T-helper 1 cell (primary cell): ENCODE data around the gene ADI1.

Source experiments
- DNase-seq, 5 donors: peaks; one replicate each; pipeline ENCODE4 v3.0.0-alpha.2; 2012 to 2020

Gene ADI1

DNA sequence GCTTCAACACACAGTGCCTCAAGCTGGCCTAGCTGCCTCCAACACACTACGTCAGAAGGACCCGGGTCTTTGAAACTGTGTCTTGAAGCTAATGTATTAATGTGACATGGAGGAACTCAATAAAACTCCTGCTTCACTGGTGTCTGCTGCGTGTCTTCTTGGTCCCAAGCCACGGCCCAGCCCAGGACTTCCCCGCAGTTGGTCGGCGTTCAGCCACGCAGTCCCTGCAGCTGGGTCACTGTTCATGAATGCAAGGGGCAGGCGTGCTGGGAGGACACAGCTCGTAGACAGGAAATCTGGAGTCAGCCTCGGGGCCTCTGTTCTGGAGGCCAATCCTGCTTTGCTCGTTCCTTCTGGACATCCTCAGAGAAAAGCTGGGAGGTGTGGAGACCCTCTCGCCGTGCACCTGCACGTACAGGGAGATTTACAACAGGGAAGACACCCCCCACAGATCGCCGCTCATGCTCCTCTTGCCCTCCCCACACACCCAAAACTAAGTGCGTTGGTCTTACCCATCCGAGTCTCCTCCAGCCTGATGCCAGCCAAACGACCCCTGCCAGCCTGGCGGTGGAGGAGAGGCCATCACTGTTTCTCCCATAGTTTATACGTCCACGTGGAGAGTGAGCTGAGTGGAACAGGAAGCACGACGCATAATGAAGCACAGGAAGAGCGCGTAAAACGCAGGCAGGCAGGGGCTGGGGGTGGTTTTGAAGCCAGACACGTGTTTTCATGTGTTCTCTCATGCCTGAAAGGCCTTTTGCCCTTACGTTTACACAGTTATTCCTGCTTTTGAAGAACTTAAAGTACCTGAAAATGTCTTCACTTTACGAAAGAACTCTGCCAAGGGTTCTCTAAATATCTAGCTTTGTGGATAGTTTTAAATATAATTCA, 39.7 kb downstream of the ADI1 start:
- no peak for DNase-seq

DNA sequence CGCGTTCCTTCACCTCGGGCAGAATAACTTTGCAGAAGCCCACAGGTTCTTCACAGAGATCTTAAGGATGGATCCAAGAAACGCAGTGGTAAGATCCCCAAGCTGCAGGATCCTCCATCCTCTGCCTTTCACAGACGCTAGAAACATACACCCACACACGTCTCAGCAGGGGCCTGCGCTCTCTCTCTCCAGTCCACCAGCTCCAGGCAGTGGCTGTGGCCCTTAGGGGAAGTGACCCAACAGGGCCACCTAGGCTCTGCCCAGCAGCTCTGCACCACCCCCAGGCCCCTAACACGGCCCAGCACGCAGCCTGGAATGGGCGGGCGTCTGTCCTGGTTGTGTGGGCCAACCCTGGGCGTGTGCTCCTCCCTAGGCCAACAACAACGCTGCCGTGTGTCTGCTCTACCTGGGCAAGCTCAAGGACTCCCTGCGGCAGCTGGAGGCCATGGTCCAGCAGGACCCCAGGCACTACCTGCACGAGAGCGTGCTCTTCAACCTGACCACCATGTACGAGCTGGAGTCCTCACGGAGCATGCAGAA, 40.4 kb downstream of the ADI1 start:
- no peak for DNase-seq

DNA sequence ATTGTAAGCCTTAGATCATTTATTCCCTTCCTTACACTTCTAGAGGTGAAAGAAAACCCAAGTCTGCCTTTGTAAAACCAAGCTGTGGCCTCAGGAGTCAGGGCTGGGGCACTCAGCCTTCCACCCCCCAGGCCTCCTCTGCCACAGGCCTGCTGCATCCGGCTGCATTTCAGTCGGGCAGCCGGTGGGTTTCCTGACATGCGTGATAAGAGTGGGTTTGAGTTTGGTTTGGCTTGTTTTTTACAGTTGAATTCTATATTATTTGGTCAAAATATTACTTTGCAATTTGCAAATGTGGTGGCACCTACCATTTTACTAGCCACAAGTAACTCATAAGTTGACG, 42.4 kb downstream of the ADI1 start:
- DNase-seq: no peak

DNA sequence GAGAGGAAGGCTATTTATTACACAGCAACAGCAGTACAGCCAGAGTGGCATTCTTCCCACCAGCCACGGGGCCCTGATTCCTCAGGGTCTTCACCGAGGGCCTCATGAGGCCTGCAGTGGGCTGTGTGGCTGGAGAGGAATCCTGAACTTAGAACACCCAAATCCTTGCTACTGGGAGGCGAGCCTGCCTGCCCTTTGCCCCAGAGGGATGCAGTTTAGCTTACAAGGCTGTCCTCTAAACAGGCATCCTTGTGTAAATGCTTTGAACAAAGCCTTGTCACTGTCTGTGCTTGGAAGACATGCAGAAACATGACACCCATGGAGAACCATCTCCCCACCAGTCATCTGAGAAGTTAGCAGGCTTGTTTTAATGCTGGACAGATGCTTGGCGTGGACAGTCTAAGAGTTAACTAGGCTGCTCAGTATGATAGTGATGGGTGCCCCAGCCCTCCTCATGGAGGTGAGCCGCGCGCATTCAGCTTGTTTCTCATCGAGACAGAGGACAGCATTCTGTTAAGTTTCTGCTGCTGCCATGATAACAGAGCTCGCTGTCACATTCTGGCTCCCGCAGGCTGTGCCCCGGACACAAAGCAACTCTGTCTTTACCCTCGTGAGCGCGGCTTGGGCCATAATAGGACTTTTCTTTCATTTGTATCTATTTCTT, 42.9 kb downstream of the ADI1 start:
- no peak for DNase-seq

DNA sequence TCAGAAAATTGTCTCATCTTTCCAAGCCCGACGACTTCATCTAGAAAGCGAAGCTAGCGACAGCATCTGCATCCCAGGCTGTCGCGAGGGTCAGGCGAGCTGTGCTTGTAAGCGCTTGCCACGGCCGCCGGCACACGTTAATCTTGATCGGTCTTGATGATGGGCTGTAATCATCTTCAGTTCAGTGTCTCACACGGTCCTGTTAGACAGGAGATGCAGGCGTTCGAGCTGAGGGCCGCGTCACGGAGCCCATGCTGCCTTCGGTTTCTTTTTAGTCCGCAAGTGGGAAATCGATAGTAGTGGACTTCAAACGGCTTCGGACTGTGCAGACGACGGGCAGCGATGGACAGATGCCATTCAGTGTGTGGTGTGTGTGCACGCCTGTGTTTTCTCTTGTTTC, 43.6 kb downstream of the ADI1 start:
- DNase-seq: no peak

DNA sequence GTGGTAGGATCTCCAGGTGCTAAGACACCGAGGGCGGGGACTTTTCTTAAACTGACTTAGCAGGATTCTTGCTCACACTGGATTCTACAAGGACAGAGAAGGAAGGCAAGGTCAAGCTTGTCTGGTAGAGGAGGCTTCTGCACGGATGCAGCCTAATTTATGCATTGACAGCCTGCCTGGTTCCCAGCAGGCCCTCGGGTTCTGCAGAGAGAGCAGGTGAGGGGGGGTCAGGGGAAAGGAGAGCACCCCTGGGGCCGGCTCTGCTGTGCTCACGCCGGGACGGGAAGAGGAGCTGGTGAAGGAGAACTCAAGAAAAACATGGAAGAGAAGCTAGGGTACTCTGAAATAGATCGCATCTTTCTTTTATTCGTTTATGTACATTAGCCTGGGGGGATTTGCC, 46.4 kb downstream of the ADI1 start:
- DNase-seq: no peak

DNA sequence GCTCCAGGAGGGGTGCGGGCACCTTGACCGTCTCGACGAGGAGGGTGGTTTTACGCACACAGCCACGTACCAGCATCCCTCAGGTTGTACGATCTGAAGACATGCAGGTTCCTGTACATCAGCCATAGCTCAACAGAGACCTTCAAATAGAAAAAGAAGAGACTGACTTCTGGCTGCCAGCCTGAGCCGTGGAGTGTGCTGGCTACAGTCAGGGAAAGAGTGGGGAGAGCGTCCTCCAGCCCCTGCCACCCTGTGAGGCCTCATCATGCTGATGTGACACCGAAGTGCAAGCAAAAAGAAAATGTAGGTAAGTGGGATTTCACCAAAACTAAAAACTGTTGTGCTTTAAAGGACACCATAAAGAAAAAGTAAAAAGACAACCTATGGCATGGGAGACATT, 47.0 kb downstream of the ADI1 start:
- no peak for DNase-seq

DNA sequence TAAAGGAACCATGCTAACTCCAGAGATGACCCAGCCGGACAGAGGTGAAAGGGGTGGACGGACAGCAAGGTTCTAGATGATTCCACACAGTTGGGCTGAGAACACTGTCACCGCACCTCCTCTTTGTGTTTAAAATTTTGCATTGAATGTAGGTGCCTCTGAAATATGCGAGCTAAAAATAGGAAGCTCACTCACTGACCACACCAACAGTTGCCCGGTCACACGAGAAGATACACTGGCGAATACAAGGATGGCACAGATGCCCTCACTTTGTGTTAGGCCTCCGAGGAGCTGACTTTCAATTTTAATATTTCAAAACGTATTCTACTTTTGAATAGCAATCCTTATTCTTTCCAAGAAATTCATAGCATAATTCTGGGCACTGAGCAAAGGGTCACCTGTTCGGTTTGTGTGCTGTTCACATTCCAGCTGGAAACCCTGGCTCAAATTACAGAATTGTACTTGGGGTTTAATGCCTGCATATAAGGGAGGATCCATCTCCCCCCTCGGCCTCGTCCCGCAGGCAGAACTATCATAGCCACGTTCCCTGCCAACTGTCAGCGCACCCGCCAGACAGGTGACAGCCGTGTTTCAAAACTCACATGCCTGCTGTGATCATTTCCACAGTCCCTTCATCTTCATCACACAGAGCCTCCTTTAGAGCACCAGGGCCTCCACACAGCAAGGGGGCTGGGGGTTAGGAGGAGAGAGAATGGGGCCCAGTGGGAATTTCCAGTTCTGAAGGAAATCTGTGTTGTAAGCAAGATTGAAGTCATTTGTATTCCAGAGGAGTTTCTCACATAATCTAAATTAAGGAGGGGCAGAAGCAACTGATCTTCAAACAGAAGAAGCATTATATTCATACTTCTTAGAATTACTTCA, 48.2 kb downstream of the ADI1 start:
- no peak for DNase-seq

DNA sequence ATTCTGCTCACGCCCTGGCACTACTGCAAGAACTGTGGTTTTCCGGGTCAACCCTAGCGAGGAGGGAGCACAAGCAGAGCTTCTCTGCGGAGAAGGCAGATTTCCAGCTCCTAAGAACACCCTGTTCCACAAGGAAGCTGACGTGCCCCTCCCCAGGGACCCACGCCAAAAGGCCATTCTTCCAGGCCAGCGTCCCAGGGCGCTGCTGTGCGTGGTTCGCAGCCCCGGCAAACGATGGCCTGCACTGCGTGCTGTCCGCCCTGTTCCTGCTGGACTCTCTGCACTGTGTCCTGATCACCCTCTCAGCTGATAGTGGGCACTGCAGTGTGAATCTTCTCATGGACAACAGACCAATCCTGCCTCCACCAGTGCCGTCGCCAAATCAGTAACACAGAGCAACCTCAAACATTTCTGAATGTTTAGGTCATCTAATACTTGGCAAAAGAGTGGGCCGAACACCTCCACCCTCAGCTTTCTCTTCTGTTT, 49.1 kb downstream of the ADI1 start:
- no peak for DNase-seq

DNA sequence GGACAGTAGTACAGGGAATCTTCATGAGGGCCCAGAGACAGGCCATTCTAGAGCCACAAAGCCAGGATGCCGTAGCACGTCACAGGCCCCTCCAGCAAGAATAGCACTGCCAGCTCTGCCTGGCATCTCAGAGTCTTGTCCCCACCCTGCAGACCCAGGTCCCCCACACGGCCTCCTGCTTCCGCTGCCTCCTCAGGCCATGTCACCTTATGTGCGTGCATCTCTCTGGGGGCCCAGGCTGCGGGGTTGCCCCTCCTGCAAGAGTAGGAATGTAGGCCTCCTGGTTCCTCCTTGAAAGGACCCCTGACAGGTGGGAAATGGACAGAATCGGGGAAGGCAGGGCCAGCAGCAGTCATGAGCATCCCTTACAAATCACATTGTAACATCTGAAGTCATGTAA, 49.8 kb downstream of the ADI1 start:
- DNase-seq: no peak

DNA sequence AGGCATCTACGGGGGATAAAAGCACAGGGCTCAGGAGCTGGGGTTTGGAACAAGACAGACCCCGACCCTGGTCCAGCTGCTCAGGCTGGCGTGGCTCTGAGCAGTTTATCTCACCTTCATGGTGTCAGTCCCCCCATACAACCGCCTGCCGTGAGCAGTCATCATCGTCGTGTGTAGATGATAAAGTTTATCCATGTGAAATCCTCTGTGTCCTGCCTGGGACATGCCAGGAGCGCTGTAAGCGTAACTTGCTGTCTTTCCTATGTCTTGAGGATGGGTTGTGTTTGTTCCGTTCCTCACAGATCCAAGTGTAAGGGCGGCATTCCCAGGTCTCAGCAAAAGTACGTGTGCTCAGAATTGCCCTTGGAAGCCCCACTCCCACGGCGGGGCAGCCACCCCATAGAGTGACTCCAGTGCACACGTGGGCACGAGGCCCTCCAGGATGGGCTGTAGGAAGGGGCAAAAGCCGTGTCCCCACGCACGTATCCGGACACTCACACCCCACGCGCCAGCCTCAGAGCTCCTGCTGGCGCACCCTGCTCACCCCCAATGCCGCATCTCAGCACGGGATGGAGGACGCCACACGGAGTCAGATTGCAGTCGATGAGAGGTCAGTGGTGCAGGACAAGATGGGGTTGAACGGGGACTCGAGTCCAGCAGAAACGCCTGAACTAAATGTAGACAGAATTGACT, 50.9 kb downstream of the ADI1 start:
- no peak for DNase-seq

DNA sequence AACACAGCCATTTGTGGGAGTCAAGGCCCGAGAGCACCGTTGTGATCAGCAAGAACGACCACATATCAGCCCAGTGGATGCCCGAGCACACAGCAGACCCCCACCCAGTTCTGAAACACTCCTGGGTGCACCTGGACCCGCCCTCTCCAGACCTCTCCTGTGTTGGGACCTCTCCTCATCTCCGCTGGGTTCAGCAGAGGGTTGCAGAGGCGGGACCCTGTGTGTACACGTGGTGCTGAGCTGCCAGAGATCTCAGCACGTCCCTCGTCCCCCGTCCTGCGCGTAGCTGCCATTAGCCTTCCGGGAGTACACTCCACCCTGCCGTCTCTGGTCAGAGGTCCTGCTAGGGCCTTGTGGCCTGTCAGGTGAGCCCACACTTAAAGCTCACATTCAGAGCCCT, 51.7 kb downstream of the ADI1 start:
- no peak for DNase-seq

DNA sequence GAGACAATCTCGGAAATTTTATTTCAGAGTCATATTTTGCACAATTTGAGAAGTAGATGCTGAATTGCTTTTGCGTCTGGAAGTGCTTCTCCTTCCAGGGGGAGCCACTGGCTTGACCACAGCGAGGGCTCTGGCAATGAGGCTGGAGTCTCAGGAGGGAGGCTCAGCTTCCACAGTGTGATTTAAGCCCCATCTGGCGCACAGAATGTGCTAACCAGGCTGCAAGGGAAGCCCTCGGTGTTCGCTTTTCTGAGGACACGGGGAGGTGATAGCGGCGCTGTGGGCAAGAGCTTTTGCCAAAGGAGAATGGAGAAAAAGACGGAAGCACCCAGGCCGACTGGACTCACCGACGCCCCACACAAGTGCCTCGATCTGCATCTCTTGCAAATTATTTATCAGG, 52.4 kb downstream of the ADI1 start:
- no peak for DNase-seq

DNA sequence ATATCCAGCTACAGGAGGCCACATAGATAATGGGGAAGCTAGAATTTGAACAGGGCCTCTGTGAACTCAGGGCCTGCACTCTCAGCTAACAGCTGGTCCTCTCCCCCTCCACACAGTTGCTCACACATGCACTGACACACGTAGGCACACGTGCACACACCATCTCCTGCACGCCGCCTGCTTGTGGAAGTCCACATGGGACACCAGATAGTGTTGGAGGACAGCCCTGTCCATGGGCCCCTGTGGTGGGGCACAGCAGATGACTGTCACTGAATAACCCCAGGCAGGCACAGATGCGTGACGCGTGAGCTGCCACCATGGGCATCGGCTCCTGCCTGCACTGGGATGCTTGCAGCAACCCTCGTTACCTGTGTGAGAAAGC, 52.9 kb downstream of the ADI1 start:
- no peak for DNase-seq

DNA sequence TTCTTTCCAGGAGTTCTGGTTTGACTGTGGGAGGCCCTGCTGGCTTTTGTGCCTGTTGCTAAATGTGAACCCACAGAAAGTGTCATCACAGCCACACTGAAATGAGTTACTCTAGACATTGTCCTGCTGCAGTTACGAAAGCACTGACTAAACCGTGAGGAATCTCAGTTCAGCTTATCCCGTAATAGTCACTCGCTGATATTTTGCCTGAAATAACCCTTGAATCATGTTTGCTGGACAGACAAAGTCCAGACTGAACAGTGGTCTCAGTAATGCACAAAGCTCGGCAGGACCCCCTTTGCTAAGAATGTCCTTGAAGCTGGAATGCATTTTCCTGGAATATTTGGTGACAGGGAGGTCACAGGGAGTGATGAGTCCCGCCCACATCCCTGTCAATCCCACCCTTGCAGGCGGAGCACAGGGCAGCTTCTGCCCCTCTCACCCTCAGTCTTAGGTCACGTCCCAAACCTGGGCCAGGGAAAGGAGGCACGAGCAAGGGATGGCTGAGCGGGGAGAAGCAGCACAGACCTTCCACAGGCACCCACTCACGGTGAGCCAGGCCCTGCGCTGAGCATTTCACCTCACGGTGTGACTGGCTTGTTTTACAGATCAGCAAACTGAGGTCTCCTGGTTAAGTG, 53.4 kb downstream of the ADI1 start:
- DNase-seq: no peak

DNA sequence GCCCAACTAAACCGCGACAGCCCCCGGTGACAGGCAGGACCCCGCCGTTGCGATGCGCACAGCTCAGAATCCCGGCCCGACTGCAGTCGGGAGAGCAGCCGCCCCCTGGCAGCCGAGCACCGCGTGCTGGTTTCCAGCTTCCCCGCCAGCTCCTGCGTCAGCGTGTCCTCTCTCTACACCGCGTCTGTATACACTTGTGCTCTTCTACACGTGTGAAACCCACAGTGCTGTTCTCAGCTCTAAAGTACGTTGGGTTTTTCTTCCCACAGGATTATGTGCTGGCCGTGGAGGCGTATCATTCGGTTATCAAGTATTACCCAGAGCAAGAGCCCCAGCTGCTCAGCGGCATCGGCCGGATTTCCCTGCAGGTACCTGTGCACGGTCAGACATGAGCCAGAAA, 54.0 kb downstream of the ADI1 start:
- DNase-seq: no peak

DNA sequence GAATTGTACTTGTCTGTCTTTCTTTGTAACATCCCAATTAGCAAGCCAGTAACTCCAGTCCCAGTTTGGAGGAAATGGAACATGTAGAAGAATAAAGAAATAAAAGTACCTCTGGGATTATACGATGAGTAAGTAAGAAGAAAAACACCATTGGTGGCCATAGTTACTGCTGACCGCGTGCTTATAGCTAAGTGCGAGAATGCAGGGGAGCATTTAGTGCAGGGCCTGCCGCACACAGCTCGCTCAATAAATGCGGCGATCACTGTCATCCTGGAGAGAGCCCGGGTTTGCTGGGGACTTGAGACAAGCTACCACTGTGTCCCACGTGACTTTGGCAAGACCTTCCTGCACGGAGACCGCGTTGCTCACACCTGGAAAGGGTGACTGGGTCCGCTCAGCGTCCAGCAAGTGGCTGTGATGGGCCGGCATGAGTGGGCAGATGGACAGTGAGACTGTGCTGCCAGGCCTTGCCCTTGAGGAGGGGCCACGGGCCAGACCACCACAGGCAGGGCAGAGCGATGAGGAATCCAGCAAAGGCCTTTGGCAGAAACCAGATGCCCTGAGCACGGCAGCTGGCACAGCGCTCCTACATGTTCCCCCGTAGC, 54.8 kb downstream of the ADI1 start:
- no peak for DNase-seq

DNA sequence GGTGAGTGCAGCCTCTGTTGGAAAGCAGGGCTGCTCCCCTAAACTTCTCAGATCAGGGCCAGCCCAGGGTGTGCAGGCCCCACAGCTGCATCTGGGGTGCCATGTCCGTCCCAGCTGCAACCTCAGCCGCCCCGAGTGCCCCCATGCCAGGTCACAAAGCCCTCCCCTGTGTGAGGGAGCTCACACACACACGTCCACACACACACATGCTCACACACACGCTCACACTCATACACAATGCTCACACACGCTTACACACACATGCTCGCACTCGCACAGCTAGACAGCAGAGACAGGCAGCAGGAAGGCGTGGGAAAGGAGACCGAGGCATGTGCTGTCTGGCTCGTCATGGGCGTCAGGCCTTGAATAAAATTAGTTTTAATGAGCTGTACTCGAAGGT, 55.4 kb downstream of the ADI1 start:
- DNase-seq: no peak

DNA sequence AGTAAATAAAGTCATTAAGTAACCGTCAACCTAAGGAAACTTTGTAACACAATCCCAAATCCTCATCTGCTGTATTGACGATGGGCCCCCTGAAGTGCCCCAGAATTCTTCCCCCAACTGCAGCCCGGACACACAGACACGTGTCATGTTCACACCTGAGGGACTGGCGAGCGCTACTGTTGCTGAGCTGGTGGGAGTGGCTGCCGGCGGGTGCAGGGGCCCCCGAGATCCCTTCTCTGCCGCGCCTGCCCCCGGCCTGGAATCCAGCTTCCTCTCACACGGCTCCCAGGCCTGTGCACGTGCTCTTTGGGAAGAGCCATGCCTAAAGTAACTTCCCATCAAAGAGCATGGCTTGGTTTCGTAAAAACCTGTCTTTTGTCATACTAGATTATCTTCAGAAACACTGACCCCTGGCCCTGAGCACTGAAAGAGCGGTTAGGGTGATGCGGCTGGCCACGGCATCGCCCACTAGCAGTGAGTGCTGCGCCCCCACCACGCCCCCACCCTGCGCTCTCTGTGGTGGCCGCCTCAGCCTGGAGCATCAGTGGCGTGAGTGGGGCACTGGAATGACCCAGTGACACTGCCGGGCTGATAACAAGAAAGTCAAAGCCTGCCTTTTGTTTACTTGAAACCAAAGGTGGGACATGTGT, 56.0 kb downstream of the ADI1 start:
- DNase-seq: no peak

DNA sequence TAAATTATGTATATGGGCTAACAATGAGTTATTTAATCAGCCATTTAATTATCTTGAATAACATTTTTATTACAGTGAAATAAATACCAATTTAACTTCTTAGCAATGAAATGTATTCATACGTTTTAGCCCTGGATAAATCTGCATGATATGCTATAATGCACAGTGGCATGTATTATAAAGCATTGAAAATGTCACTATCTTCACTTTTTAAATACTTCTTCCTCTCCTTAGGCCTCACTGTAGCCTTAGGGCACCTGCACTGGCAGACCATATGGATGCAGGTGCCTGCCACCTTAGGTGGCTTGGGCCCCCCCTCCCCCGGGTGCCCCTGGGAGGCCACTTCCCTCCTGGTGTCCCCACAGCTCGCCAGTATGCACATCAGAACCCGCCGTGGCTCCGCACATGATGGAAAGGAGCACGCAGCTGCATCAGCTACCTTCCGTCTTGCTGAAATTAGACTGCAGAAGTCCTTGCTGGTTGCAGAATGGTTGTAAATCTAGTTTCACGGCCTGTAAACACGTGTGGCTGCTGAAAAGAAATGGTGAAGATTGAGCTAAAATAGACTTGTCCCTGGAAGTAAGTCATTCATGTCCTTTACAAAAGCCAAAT, 56.7 kb downstream of the ADI1 start:
- DNase-seq: no peak
